HFFc6 (cell line): ENCODE results near the gene PER1. TPM values are rescaled to one million over a fixed set of nuclear protein-coding genes. Genes with fewer than 3 reads are reported as not detected.

Source experiments
- DNase-seq: peaks from one replicate; pipeline ENCODE4 v3.0.0-alpha.2; 2018
- H3K27ac Mint-ChIP-seq: 2 replicates; pipeline ENCODE4 v1.8.0; 2020; ENCODE audit warnings: mild to moderate bottlenecking, mixed read lengths
- H3K27me3 Mint-ChIP-seq: 2 replicates; pipeline ENCODE4 v1.8.0; 2021; ENCODE audit warnings: mild to moderate bottlenecking, moderate library complexity, mixed read lengths; ENCODE audit not compliant: insufficient read depth
- H3K36me3 Mint-ChIP-seq: 2 replicates; pipeline ENCODE4 v1.8.0; 2021; ENCODE audit warnings: low read depth, mixed read lengths
- H3K4me1 Mint-ChIP-seq: 2 replicates; pipeline ENCODE4 v1.8.0; 2020; ENCODE audit warnings: low read depth, mixed read lengths
- H3K4me3 Mint-ChIP-seq: 2 replicates; pipeline ENCODE4 v1.8.0; 2020; ENCODE audit warnings: mild to moderate bottlenecking, moderate library complexity, mixed read lengths
- H3K9me3 Mint-ChIP-seq: 2 replicates; pipeline ENCODE4 v1.8.0; 2020; ENCODE audit warnings: mild to moderate bottlenecking, mixed read lengths
- total RNA-seq, 6 experiments: library from RNA; stranded (reverse); fragmentation: NEBNext Ultra II Directional; extraction: Animal tissue kit (Norgen Biotek cat#: 25700); gene quantifications; 2 replicates in 1 of 6; 3 replicates in 5 of 6; pipeline ENCODE4 v1.2.3, GENCODE V29; 2021
- TF ChIP-seq, protein P1 (sequence below): fragments of 200-600 bp; sonication (generic); IDR thresholded peaks from 2 replicates; pipeline ENCODE4 v1.5.0; 2021; ENCODE audit warnings: antibody characterized with exemption, mild to moderate bottlenecking

Gene PER1
- total RNA-seq, 6 experiments from 2014 or later: 18.9 to 31.8 (median 26.9) TPM

DNA sequence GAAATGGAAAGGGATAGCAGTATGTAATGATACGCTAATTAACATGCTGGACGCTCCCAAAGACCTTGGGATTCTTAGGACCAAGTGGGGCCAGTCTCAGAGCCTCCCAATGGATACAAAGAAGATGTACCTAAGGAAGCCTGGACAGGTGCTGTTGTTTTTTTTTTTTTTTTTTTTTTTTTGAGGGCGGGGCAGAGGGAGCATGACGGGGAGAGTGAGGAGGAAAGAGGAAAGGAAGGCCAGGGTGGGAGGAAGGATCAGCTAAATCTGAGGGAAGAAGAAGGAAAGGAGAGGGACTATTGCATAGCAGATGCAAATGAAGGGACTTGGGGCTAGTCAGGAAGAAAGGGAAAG, 8.0 kb upstream of the PER1 start:
- DNase-seq: no peak
- Mint-ChIP-seq H3K27ac (peak overlapping the region; percentile 43; the same call in 1 of the 2 replicates), H3K4me1 (peaks cover 46% of the 10 kb centered on the region), H3K9me3 (no peaks in the 10 kb centered on the region), H3K4me3 (no peak overlapping the region), H3K36me3 (peaks cover 9% of the 10 kb centered on the region), H3K27me3 (peaks cover 2% of the 10 kb centered on the region)
- TF ChIP-seq, protein P1, sequence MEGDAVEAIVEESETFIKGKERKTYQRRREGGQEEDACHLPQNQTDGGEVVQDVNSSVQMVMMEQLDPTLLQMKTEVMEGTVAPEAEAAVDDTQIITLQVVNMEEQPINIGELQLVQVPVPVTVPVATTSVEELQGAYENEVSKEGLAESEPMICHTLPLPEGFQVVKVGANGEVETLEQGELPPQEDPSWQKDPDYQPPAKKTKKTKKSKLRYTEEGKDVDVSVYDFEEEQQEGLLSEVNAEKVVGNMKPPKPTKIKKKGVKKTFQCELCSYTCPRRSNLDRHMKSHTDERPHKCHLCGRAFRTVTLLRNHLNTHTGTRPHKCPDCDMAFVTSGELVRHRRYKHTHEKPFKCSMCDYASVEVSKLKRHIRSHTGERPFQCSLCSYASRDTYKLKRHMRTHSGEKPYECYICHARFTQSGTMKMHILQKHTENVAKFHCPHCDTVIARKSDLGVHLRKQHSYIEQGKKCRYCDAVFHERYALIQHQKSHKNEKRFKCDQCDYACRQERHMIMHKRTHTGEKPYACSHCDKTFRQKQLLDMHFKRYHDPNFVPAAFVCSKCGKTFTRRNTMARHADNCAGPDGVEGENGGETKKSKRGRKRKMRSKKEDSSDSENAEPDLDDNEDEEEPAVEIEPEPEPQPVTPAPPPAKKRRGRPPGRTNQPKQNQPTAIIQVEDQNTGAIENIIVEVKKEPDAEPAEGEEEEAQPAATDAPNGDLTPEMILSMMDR: no peak

DNA sequence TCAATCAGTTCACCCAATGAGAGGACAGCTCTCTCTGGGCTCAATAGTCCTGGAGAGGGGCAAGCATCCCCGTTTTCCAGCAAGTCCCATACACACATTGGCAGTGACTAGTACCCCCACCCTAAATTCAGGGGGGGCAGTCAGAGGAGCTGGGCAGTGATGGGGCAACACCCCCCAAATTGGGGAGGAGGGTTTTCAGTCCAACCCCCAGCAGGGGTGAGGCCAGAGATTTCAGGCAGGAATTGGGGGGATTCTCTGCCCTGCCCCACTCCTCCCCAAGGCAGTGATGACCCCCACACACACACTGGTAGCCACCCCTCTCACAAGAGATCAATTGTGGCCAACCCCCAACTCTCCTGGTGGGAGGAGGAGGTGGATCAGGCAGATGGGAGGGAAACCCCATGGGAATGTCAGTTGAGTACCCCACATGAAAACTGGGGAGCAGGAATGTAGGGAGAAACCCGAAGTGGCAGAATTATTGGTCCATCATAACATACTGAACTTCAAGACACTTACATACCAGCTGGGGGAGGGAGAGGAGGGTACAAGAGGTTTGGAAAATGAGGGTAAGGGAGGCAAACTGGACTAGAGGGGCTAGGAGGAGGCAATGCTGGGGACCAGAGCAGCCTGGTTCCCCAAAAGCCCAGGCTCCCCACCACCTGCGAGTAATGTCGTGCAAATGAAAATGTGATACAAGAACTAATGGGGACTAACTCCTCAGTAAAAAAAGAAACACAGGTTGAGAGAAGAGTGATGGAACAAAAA, 7.4 kb upstream of the PER1 start:
- TF ChIP-seq, protein P1: no peak
- Mint-ChIP-seq H3K36me3 (peaks cover 9% of the 10 kb centered on the region), H3K27ac (peak overlapping the region; percentile 43; the same call in 1 of the 2 replicates), H3K27me3 (peaks cover 2% of the 10 kb centered on the region), H3K9me3 (no peaks in the 10 kb centered on the region), H3K4me3 (no peak overlapping the region), H3K4me1 (peaks cover 41% of the 10 kb centered on the region)
- DNase-seq: no peak

DNA sequence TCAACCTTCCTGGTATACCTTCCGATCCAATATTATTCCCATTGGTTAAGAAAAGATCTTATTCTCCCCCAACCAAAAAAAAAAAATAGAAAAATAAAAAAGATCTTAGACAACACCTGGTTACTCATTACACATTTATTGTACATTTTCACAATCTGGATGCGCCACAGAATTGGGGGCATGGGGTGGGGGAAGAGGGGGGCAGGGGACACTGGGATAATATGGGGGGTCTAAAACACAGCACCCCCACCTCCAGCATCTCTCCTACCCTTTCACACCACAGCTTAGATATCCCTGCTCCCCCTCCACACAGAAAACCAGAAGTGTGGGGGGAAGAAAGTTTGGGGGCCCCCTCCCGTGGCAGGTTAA, 6.8 kb upstream of the PER1 start:
- H3K27me3 Mint-ChIP-seq: peaks cover 4% of the 10 kb centered on the region
- DNase-seq: no peak
- peaks cover 35% of the 10 kb centered on the region for H3K4me1 Mint-ChIP-seq
- H3K4me3 Mint-ChIP-seq: no peak overlapping the region
- H3K36me3 Mint-ChIP-seq: peaks cover 9% of the 10 kb centered on the region
- H3K9me3 Mint-ChIP-seq: no peaks in the 10 kb centered on the region
- H3K27ac Mint-ChIP-seq: peak overlapping the region; percentile 84
- TF ChIP-seq, protein P1: peak; percentile 5; the same call in 1 of the 2 replicates

DNA sequence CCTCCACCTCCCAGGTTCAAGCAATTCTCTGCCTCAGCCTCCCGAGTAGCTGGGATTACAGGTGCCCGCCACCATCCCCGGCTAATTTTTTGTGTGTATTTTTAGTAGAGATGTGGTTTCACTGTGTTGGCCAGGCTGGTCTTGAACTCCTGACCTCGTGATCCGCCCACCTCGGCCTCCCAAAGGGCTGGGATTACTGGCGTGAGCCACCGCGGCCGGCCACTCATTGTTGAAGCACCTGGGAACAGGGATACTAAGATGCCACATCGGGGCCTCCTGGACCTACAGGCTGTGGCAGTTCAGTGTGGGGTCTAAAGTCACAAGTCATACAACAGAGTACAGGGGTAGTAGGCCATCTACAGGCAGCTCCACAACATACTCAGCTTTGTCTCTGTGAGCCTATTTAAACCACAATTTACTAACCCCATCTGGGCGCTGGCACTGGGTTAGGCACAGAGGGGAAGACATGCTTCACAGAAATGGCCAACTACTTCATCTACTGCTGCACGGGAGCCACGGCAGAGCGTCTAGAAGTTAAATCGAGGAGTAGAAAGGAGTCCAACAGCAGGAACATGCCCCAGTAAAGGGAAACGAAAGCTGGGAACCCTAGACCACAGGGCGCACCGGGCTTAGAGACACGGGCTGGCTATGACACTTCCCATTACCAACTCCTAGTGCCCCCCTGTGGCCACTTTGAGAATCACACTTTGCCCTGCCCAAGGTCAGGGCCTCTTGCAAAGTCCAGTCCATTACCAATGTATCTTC, 6.2 kb upstream of the PER1 start:
- Mint-ChIP-seq H3K4me3 (peak overlapping the region; percentile 31; the same call in 1 of the 2 replicates), H3K27ac (peak overlapping the region; percentile 84)
- DNase-seq: peak; percentile 84

DNA sequence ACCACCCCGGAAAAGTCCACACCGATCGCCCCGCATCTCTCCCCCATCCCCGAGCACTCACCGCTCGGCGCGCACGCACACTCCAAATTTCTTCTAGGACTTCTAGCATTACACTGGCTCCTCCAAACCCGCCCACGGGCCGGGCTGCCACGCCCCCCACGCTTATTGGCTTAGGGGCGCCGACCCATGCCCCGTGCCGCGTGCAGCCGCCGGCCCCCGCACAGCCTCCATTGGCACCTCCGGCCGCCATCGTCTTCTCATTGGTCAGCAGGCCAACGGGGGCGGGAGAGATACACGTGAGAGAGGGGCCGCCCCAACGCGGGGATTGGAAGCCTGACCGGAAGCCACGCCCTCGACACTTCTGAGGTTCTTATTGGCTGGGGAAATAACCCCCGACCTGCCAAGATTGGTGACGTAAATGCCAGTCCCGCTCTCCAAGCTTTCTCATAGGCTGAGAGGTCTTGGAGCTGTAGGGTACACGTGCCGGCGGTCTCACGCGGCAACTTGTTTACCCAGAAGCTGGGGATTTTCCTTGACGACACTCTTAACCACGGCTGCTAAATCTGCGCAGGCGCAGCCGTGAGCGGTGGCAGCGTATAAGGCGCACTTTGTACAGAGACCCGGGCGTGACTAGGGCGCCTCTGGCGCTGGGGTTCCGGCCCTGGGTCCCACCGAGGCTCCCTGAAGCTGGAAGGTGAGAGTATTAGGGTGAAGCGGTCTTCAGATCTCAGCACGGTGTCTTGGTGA, 4.2 kb upstream of the PER1 start:
- peak; percentile 100 for DNase-seq
- TF ChIP-seq, protein P1: peak; percentile 21; the same call in 1 of the 2 replicates
- peaks cover 14% of the 10 kb centered on the region for H3K27me3 Mint-ChIP-seq

More for the DNA sequence above, 6.2 kb upstream of the PER1 start:
- Mint-ChIP-seq H3K36me3 (peaks cover 9% of the 10 kb centered on the region), H3K9me3 (no peaks in the 10 kb centered on the region), H3K4me1 (peaks cover 29% of the 10 kb centered on the region), H3K27me3 (peaks cover 4% of the 10 kb centered on the region; the same call in 1 of the 2 replicates)
- TF ChIP-seq, protein P1: peak; percentile 97

More for the DNA sequence above, 4.2 kb upstream of the PER1 start:
- H3K4me3 Mint-ChIP-seq: no peak overlapping the region
- H3K27ac Mint-ChIP-seq: no peak overlapping the region
- peaks cover 26% of the 10 kb centered on the region for H3K4me1 Mint-ChIP-seq
- H3K36me3 Mint-ChIP-seq: peaks cover 5% of the 10 kb centered on the region
- H3K9me3 Mint-ChIP-seq: no peaks in the 10 kb centered on the region
